HUES48 (cell line): ENCODE results near the gene NSDHL.
"Not testable (repeated sequence)": the region's sequence is repeated elsewhere in the genome, so short reads cannot be mapped to it uniquely, and the experiment has no call there.

Experiments used
- H3K27ac ChIP-seq: one replicate; pipeline ENCODE4 v1.7.0; 2013; ENCODE audit warnings: low read depth, low read length, inconsistent platforms
- H3K27me3 ChIP-seq: 2 replicates; pipeline ENCODE4 v1.6.1; 2013; ENCODE audit warnings: mild to moderate bottlenecking, low read length; ENCODE audit not compliant: control insufficient read depth, insufficient read depth
- H3K36me3 ChIP-seq: 2 replicates; pipeline ENCODE4 v1.6.1; 2013; ENCODE audit warnings: low read length; ENCODE audit not compliant: control insufficient read depth, insufficient read depth
- H3K4me1 ChIP-seq: 2 replicates; pipeline ENCODE4 v1.6.1; 2013; ENCODE audit warnings: mild to moderate bottlenecking, low read length; ENCODE audit not compliant: control insufficient read depth, insufficient read depth
- H3K4me3 ChIP-seq: 2 replicates; pipeline ENCODE4 v1.5.1; 2013; ENCODE audit warnings: mild to moderate bottlenecking, low read depth, low read length
- H3K9ac ChIP-seq: 2 replicates; pipeline ENCODE4 v1.6.1; 2013; ENCODE audit warnings: mild to moderate bottlenecking, low read depth, low read length, moderate library complexity
- H3K9me3 ChIP-seq: 2 replicates; pipeline ENCODE4 v1.6.1; 2013; ENCODE audit warnings: low read length; ENCODE audit not compliant: control insufficient read depth, insufficient read depth

Gene NSDHL

GRCh38 chrX:152821145-152821765 is 9.6 kb upstream of the NSDHL start:
- Histone ChIP-seq H3K4me3 (no peak overlapping the region), H3K36me3 (no peaks in the 10 kb centered on the region), H3K27ac (no peak overlapping the region), H3K27me3 (no peaks in the 10 kb centered on the region), H3K4me1 (peaks cover 4% of the 10 kb centered on the region; the same call in 1 of the 2 replicates), H3K9me3 (peaks cover 39% of the 10 kb centered on the region; the same call in 1 of the 2 replicates), H3K9ac (no peak overlapping the region)

GRCh38 chrX:152822383-152823086 is 8.3 kb upstream of the NSDHL start:
- H3K27ac ChIP-seq: no peak overlapping the region
- no peaks in the 10 kb centered on the region for H3K4me1 ChIP-seq
- H3K4me3 ChIP-seq: no peak overlapping the region
- H3K9me3 ChIP-seq: peaks cover 40% of the 10 kb centered on the region
- H3K36me3 ChIP-seq: no peaks in the 10 kb centered on the region
- H3K9ac ChIP-seq: no peak overlapping the region
- no peaks in the 10 kb centered on the region for H3K27me3 ChIP-seq

- Histone ChIP-seq H3K9me3 (peaks cover 36% of the 10 kb centered on the region), H3K27ac (no peak overlapping the region), H3K27me3 (no peaks in the 10 kb centered on the region), H3K4me3 (no peak overlapping the region), H3K36me3 (peaks cover 2% of the 10 kb centered on the region), H3K4me1 (no peaks in the 10 kb centered on the region), H3K9ac (no peak overlapping the region)
Observed at GRCh38 chrX:152823657-152824056, 7.2 kb upstream of the NSDHL start.

- Histone ChIP-seq H3K9ac (no peak overlapping the region), H3K4me1 (no peaks in the 10 kb centered on the region), H3K36me3 (peaks cover 4% of the 10 kb centered on the region), H3K27ac (no peak overlapping the region), H3K9me3 (peaks cover 44% of the 10 kb centered on the region), H3K4me3 (no peak overlapping the region), H3K27me3 (no peaks in the 10 kb centered on the region)
Observed at GRCh38 chrX:152824841-152825374, 6.0 kb upstream of the NSDHL start.

GRCh38 chrX:152831391-152831790 is 528 bp downstream of the NSDHL start:
- peaks cover 23% of the 10 kb centered on the region for H3K36me3 ChIP-seq
- H3K4me3 ChIP-seq: peak overlapping the region; percentile 86
- H3K9me3 ChIP-seq: peaks cover 33% of the 10 kb centered on the region
- H3K9ac ChIP-seq: peak overlapping the region; percentile 51
- H3K4me1 ChIP-seq: no peaks in the 10 kb centered on the region
- no peak overlapping the region for H3K27ac ChIP-seq
- no peaks in the 10 kb centered on the region for H3K27me3 ChIP-seq

- no peak overlapping the region for H3K27ac ChIP-seq
- H3K4me1 ChIP-seq: no peaks in the 10 kb centered on the region
- H3K9me3 ChIP-seq: peaks cover 25% of the 10 kb centered on the region
- H3K9ac ChIP-seq: no peak overlapping the region
- H3K4me3 ChIP-seq: peak overlapping the region; percentile 86; the same call in 1 of the 2 replicates
- H3K36me3 ChIP-seq: peaks cover 23% of the 10 kb centered on the region
- no peaks in the 10 kb centered on the region for H3K27me3 ChIP-seq
Observed at GRCh38 chrX:152832520-152832919, 1.7 kb downstream of the NSDHL start.

- H3K36me3 ChIP-seq: peaks cover 23% of the 10 kb centered on the region
- H3K9me3 ChIP-seq: peaks cover 25% of the 10 kb centered on the region
- H3K4me1 ChIP-seq: no peaks in the 10 kb centered on the region
- no peak overlapping the region for H3K27ac ChIP-seq
- H3K27me3 ChIP-seq: no peaks in the 10 kb centered on the region
- H3K9ac ChIP-seq: no peak overlapping the region
- no peak overlapping the region for H3K4me3 ChIP-seq
Observed at GRCh38 chrX:152833378-152833777, 2.5 kb downstream of the NSDHL start.

- H3K4me1 ChIP-seq, H3K9ac ChIP-seq, H3K4me3 ChIP-seq, H3K27me3 ChIP-seq, H3K27ac ChIP-seq: not testable (repeated sequence)
- Histone ChIP-seq H3K9me3 (peaks cover 18% of the 10 kb centered on the region; the same call in 1 of the 2 replicates), H3K36me3 (peaks cover 19% of the 10 kb centered on the region; the same call in 1 of the 2 replicates)
Observed at GRCh38 chrX:152835470-152835869, 4.6 kb downstream of the NSDHL start.

- Histone ChIP-seq H3K9ac (no peak overlapping the region), H3K9me3 (peaks cover 21% of the 10 kb centered on the region), H3K27me3 (no peaks in the 10 kb centered on the region), H3K36me3 (peaks cover 5% of the 10 kb centered on the region; the same call in 1 of the 2 replicates), H3K4me3 (no peak overlapping the region), H3K4me1 (no peaks in the 10 kb centered on the region), H3K27ac (no peak overlapping the region)
Observed at GRCh38 chrX:152842772-152843338, 12.0 kb downstream of the NSDHL start.

- Histone ChIP-seq H3K4me1 (no peaks in the 10 kb centered on the region), H3K36me3 (peaks cover 10% of the 10 kb centered on the region; the same call in 1 of the 2 replicates), H3K27me3 (no peaks in the 10 kb centered on the region), H3K9me3 (peaks cover 26% of the 10 kb centered on the region), H3K4me3 (no peak overlapping the region), H3K27ac (no peak overlapping the region), H3K9ac (no peak overlapping the region)
Observed at GRCh38 chrX:152843852-152844251, 13.0 kb downstream of the NSDHL start.

- no peak overlapping the region for H3K27ac ChIP-seq
- no peaks in the 10 kb centered on the region for H3K4me1 ChIP-seq
- no peaks in the 10 kb centered on the region for H3K27me3 ChIP-seq
- H3K4me3 ChIP-seq: no peak overlapping the region
- peaks cover 10% of the 10 kb centered on the region; the same call in 1 of the 2 replicates for H3K36me3 ChIP-seq
- no peak overlapping the region for H3K9ac ChIP-seq
- peaks cover 26% of the 10 kb centered on the region for H3K9me3 ChIP-seq
Observed at GRCh38 chrX:152844256-152844655, 13.4 kb downstream of the NSDHL start.
